ENCODE measurements around the gene ZDHHC7. TPM values are rescaled to one million over a fixed set of nuclear protein-coding genes. Genes with fewer than 3 reads are reported as not detected.

ZDHHC7 gene
- total RNA-seq, 2 experiments from 2014 or later: 20.7 to 23.6 TPM

GRCh38 chr16:84925773-84926372, 85.5 kb downstream of the ZDHHC7 start:
- no peak for ATAC-seq
- Mint-ChIP-seq H3K9me3 (no peaks in the 10 kb centered on the region), H3K36me3 (ENCODE audit: low read depth) (no peaks in the 10 kb centered on the region), H3K4me1 (ENCODE audit: low read depth) (no peaks in the 10 kb centered on the region), H3K4me3 (no peak overlapping the region), H3K27ac (no peak overlapping the region), H3K27me3 (no peaks in the 10 kb centered on the region)
- no peak for TF ChIP-seq CTCF (IDR thresholded peaks at IDR 0.05)
- intact Hi-C loops (cut with micrococcal nuclease): loop anchor here (1.0 to 5.0 kb wide), 2 partner anchors 44 to 161 kb away; no protein-coding TSS in a partner anchor
- no peak for DNase-seq
- ChIA-PET CTCF (interaction anchor here (0.9 to 6.1 kb wide), 11 partner anchors 8 to 303 kb away, joined by 3 to 89 read pairs (median 6); no protein-coding TSS in a partner anchor), POLR2A (no interaction called here)

GRCh38 chr16:84925092-84925772, 86.1 kb downstream of the ZDHHC7 start:
- Mint-ChIP-seq H3K4me1 (ENCODE audit: low read depth) (no peaks in the 10 kb centered on the region), H3K9me3 (no peaks in the 10 kb centered on the region), H3K27me3 (peaks cover 3% of the 10 kb centered on the region), H3K36me3 (ENCODE audit: low read depth) (no peaks in the 10 kb centered on the region), H3K27ac (no peak overlapping the region), H3K4me3 (no peak overlapping the region)
- intact Hi-C loops (cut with micrococcal nuclease): loop anchor here (1.0 to 5.0 kb wide), 2 partner anchors 45 to 162 kb away; no protein-coding TSS in a partner anchor
- DNase-seq: peak; percentile 82
- CTCF ChIA-PET: interaction anchor here (0.7 to 6.1 kb wide), 15 partner anchors 9 to 302 kb away, joined by 3 to 89 read pairs (median 5); no protein-coding TSS in a partner anchor
- POLR2A ChIA-PET: no interaction called here
- peak; percentile 92 for TF ChIP-seq CTCF (IDR thresholded peaks at IDR 0.05)
- peak; percentile 62 for ATAC-seq

GRCh38 chr16:84924331-84925091, 86.8 kb downstream of the ZDHHC7 start:
- H3K27me3 Mint-ChIP-seq: peaks cover 3% of the 10 kb centered on the region
- CTCF ChIA-PET: interaction anchor here (0.7 to 6.1 kb wide), 13 partner anchors 10 to 301 kb away, joined by 3 to 89 read pairs (median 5); no protein-coding TSS in a partner anchor
- no peaks in the 10 kb centered on the region for H3K4me1 Mint-ChIP-seq (ENCODE audit: low read depth)
- POLR2A ChIA-PET: no interaction called here
- intact Hi-C loops (cut with micrococcal nuclease): loop anchor here (1.0 to 5.0 kb wide), 2 partner anchors 46 to 163 kb away; no protein-coding TSS in a partner anchor
- H3K9me3 Mint-ChIP-seq: no peaks in the 10 kb centered on the region
- no peak for TF ChIP-seq CTCF (IDR thresholded peaks at IDR 0.05)
- H3K27ac Mint-ChIP-seq: no peak overlapping the region
- DNase-seq (no peak), ATAC-seq (no peak)
- H3K4me3 Mint-ChIP-seq: no peak overlapping the region
- no peaks in the 10 kb centered on the region for H3K36me3 Mint-ChIP-seq (ENCODE audit: low read depth)

Other genes starting within 250 kb of the ZDHHC7 start
- under 1 TPM in 1 of 2 experiments, not detected in 1; 0.16 TPM for gene CRISPLD2, start 191.6 kb downstream of the ZDHHC7 start, total RNA-seq
- 1 to 10 TPM; 3.9 to 5.3 TPM for gene KIAA0513, start 16.3 kb upstream of the ZDHHC7 start, total RNA-seq
- not detected for gene CIBAR2, start 100.9 kb upstream of the ZDHHC7 start, total RNA-seq

Data from activated CD8-positive, alpha-beta T cell treated with anti-CD3 and anti-CD28 coated beads for 36 hours (primary cell).